NCI-H1417 treated with DMSO at 0.1 percent for 48 hours (cell line): ENCODE data around the gene GRK6.
"Not testable (repeated sequence)": the region's sequence is repeated elsewhere in the genome, so short reads cannot be mapped to it uniquely, and the experiment has no call there.

Experiments
- DNase-seq: peaks from one replicate; lab custom pipeline; 2025; lab: John Stamatoyannopoulos, UW

The GRK6 gene

GRCh38 chr5:177399997-177400868 is 26.2 kb upstream of the GRK6 start, which contains the start of gene PFN3:
Gene PFN3, minus strand, starts transcription at chr5:177400661. Its CDS starts 85 bp downstream, at chr5:177400576.
- DNase-seq: no peak

DNA sequence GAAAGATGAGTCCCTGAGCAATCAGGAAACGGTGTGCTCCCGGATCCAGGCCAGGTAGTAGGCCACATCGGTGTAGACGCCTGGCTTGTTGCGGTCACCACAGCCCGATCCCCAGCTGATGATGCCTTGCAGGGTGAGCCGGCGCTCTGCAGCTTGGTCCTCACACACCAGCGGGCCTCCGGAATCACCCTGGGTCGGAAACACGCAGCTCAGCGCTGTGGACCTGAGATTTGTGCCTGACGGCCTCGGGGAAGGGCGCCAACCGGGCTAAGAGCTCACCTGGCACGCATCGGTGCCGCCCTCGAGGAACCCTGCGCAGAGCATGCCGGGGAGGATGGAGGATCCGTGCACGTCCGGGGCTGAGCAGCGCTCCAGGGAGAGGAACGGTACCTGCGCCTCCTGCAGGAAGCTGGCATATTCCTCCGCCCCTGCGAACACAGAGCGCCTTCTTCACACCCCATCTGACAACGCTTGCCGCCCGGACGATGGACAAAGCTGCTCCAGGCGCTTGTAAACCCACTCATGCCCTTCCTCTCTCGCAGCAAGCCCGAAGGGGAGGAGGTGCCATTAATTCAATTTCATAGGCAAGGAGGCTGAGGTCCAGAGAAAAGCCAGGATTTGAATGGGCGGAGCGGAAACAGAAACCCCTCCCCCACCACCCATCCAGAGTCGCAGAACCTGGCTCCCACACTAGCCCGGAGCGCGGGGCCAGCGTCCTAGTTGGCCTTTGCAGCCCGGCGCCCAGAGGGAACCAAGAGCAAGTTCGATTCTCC is 24.0 kb upstream of the GRK6 start:
- DNase-seq: no peak

DNA sequence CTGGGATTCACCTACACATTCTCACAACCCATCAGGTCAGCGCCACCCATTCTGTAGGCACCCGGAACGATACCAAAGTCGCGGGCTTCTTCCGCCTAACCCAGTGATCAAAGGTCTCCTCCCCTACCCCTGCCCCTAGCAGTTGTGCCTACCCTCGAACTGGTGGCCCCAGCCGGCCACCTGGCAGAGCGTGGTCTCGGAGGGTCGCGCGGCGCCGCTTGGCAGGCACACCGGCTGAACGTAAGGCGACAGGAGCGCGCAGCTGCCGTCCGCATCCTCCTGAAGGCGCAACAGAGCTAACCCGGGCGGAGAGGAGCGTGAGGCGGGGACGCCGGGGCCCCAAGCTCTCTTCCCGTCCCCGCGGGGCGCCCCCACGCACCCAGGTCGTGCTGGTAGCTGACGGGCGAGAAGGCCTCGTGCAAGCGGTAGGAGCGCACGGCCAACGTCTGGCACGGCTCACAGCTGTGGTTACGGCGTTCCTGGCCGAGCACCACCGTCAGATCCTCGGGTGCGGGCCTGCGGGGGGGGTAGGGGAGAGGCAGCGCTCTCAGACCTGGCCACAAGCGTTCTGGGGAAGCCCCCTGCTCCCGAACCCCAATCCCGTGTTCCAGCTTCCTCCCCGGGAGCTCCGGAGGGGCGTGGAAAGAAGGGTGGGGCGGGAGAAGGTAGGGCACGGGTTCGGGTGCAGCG is 23.2 kb upstream of the GRK6 start:
- DNase-seq: no peak

DNA sequence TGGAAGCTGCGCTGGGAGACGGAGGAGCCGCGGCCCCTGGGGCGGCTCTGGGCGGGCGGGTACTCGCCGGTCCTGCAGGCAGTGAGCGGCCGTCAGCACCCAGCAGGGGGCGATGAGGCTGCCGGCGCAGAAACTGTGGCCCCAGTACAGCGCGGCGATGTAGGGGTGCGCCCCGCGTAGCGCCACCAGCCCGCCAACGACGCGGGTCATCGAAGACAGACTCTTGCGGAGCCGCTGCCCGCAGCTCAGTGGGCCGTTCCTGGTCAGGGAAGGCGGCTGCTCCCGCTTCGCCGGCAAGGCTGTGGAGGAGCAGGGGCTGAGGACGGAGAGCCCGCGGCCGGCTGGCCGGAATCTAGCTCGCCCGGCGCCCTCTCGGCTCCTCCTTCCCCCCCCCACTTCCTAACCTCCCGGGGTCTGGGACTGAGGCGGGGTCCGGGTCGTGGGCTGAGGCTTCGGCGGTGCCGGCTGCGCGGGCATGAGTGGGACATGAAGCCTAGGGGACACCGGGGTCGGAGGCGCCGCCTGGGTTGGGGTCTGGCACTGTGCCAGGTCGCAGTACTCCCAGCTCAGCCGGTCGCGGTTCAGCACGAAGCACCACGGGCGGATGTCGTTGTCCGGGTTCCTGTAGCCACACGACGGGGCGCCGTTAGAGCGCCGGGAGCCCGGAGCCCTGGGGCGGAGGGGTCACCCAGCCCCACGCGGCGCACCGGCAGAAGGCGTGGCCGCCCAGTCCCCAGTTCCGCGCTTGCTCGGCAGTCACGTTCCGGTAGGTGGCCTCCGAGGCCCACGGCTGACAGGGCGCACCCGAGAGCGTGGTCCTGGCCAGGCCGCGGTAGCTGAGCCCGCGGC is 22.5 kb upstream of the GRK6 start:
- DNase-seq: no peak

DNA sequence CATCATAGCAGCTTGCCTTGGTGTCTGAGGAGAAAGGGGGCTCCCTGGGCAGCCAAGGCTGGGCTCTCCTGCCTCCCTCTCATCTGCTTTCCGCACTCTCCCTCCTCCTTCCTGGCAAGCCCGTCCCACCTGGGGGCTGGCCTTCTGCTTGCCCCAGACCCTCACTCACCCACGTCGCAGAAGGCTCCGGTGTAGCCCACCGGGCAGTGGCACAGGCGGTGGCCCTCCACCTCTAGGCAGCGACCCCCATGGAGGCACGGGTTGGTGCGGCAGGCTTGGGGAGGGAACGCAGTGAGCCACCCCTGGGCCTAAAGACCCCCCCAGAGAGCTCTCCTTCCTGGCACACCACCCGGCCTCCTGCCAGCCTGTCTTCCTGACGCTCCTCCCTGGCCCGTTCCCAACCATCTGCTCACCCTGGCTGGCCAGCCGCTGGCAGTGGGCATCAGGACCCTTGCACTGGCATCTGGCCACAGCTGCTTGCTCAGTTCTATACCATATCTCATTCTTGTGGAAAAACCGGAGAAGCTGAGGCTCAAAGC is 21.8 kb upstream of the GRK6 start:
- DNase-seq: no peak

GRCh38 chr5:177405312-177405711 is 21.2 kb upstream of the GRK6 start:
- DNase-seq: no peak

DNA sequence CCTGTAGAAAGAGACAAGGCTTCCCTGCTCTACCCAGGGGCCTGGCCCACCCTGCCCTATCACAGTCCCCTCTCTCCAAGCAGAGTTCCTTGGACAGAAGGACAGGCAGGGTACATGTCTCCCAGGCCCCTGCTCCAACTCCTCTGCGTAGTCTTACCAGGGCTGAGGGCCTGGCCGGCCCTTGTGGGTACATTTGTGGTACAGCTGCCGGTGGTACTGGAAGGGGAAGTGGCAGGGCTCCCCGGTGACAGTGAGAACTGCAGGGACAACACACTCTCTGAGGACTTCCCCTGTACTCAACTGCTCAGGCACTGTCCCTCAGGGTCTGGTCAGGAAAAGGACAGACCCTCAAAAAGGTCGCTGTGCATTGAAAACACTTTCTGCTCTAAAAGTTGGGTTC is 20.7 kb upstream of the GRK6 start:
- no peak for DNase-seq

DNA sequence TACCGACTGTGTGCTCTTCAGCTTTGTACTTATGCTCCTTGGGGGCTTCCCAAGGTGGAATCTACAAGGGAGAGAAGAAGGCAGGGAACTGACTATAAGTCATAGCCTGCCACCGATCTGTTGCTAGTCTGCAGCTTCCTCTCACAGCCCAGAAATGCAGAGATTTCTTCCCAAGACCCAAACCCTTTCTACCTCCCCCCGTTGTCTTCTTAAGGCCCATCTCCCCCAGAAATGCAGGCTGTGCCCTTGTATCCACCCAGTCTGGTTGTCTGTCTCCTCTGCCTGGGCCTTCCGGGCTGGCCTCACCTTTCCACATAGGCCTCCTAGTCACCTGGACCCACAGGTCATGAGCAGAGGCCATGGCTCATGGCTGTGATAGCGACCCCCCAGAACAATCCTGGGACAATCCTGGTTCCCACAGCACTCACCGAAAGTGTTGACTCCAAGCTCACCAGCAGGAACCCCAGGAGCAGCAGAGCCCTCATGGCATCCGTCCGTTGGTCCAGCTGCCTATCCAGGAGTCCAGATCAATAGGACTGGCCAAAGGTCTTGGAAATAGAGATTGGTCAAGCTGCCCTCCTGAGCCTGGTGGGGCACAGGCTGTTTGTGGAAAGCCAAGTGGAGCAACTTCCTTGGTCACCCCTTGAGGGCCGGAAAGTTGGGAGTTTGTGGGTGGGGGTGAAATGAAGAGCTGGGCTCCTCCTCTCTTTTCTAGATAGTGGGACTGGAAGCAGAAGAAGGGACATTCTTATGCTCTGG is 17.3 kb upstream of the GRK6 start, which contains the start of gene F12:
Gene F12, minus strand, starts transcription at position 522 of the 759 bp plus-strand sequence. Its CDS starts 37 bp downstream, at position 485.
- no peak for DNase-seq

GRCh38 chr5:177410575-177410974 is 15.9 kb upstream of the GRK6 start:
- no peak for DNase-seq

GRCh38 chr5:177412603-177413233 is 13.8 kb upstream of the GRK6 start:
- DNase-seq: no peak

GRCh38 chr5:177414481-177414880 is 12.0 kb upstream of the GRK6 start:
- no peak for DNase-seq

DNA sequence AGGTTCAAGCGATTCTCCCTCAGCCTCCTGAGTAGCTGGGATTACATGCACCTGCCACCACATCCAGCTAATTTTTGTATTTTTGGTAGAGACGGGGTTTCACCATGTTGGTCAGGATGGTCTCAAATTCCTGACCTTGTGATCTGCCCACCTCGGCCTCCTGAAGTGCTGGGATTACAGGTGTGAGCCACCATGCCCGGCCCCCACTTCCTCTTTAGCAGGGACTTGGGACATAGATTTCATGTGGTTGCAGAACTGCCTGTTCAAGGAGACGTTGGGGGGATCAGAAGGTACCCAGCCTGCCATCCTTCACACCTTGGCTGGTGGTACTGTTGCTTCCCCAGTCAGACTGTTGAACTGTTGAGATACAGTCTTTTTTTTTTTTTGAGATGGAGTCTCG is 9.4 kb upstream of the GRK6 start:
- DNase-seq: not testable (repeated sequence)

GRCh38 chr5:177419046-177419445 is 7.4 kb upstream of the GRK6 start:
- DNase-seq: no peak

- not testable (repeated sequence) for DNase-seq
Measured at GRCh38 chr5:177420472-177420871, 6.0 kb upstream of the GRK6 start.

- no peak for DNase-seq
Measured at GRCh38 chr5:177421062-177421798, 5.2 kb upstream of the GRK6 start.

- no peak for DNase-seq
Measured at GRCh38 chr5:177423671-177424070, 2.8 kb upstream of the GRK6 start.

- DNase-seq: no peak
Measured at GRCh38 chr5:177425196-177425800, 1.2 kb upstream of the GRK6 start.

GRCh38 chr5:177425801-177426565 is 493 bp upstream of the GRK6 start:
- peak; percentile 91 for DNase-seq
